SK-N-MC (cell line): ENCODE results near the gene DYNC1I1.

Experiments
- EZH2 ChIP-seq: fragments of 200-600 bp; sonication (generic); IDR thresholded peaks from one replicate; pipeline ENCODE4 v1.6.1; 2017; ENCODE audit warnings: antibody characterized with exemption
- POLR2AphosphoS5 ChIP-seq: IDR thresholded peaks from 2 replicates; pipeline ENCODE4 v1.6.1; 2012; ENCODE audit warnings: mild to moderate bottlenecking, low read depth, low read length, borderline replicate concordance

DNA sequence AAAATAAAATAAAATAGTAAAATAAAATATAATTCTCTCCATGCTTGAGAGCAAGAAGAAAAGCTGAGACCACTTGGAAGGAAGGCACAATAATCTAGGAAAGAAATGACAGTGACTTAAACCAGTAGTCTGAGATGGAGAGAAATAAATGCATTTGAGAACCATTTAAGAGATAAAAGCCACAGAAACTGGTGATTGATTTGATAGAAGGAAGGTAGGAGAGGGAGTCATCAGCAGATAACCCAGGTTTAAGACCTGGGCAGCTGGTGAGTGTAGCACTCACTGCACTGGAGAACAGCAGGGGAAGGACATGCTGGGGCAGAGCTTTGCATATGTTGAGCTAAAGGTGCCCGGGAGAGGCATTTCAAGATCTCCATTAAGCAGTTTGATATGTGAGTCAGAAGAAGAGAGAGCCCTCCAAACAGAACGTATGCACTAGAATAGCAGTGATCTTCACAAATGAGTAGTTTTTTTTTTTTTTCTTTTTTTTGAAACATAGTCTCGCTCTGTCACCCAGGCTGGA, 268.0 kb downstream of the DYNC1I1 start:
- no peak for TF ChIP-seq EZH2
- no peak for TF ChIP-seq POLR2AphosphoS5
